GM12872 (cell line): ENCODE results near the gene TMEM156.

Experiments
- CTCF ChIP-seq: IDR thresholded peaks from 3 replicates; pipeline ENCODE4 v1.5.1; 2011; ENCODE audit warnings: low read depth, mild to moderate bottlenecking, low read length, moderate library complexity; ENCODE audit not compliant: insufficient read depth

Gene TMEM156

GRCh38 chr4:39043058-39043860 is 11.1 kb upstream of the TMEM156 start:
- no peak for TF ChIP-seq CTCF

GRCh38 chr4:39042366-39042765 is 10.2 kb upstream of the TMEM156 start:
- TF ChIP-seq CTCF: no peak

GRCh38 chr4:39039108-39039507 is 6.9 kb upstream of the TMEM156 start:
- no peak for TF ChIP-seq CTCF

- no peak for TF ChIP-seq CTCF
Observed at GRCh38 chr4:39037941-39038340, 5.7 kb upstream of the TMEM156 start.

- no peak for TF ChIP-seq CTCF
Observed at GRCh38 chr4:39037491-39037825, 5.2 kb upstream of the TMEM156 start.

- TF ChIP-seq CTCF: no peak
Observed at GRCh38 chr4:39036172-39036571, 4.0 kb upstream of the TMEM156 start.

- no peak for TF ChIP-seq CTCF
Observed at GRCh38 chr4:39030725-39031124, 1.5 kb downstream of the TMEM156 start.
